Lung microvascular endothelial cell (primary cell): ENCODE results near the gene TRIM24. TPM values are rescaled to one million over a fixed set of nuclear protein-coding genes. Genes with fewer than 3 reads are reported as not detected.
"Not testable (repeated sequence)": the region's sequence is repeated elsewhere in the genome, so short reads cannot be mapped to it uniquely, and the experiment has no call there.

ENCODE experiments used
- DNase-seq, 2 donors: peaks; one replicate each; pipeline versions ENCODE4 v3.0.0 to v3.0.0-alpha.2; 2010; ENCODE audit warnings: low read depth in 2 of 2
- total RNA-seq: library from RNA; depleted of rRNA; stranded (reverse); fragments of >200 nt; gene quantifications from 2 replicates; pipeline ENCODE4 v1.2.1, GENCODE V29; 2014

TRIM24 gene
- total RNA-seq, 1 donor from 2014 or later = 12.5 TPM

- peak; percentile 56 to 65 for DNase-seq
Measured at GRCh38 chr7:138460649-138461607, 869 bp downstream of the TRIM24 start.

GRCh38 chr7:138463291-138463618 lies 3.2 kb downstream of the TRIM24 start:
- not testable (repeated sequence) for DNase-seq

- no peak for DNase-seq
Measured at GRCh38 chr7:138465046-138465445, 5.0 kb downstream of the TRIM24 start.

DNA sequence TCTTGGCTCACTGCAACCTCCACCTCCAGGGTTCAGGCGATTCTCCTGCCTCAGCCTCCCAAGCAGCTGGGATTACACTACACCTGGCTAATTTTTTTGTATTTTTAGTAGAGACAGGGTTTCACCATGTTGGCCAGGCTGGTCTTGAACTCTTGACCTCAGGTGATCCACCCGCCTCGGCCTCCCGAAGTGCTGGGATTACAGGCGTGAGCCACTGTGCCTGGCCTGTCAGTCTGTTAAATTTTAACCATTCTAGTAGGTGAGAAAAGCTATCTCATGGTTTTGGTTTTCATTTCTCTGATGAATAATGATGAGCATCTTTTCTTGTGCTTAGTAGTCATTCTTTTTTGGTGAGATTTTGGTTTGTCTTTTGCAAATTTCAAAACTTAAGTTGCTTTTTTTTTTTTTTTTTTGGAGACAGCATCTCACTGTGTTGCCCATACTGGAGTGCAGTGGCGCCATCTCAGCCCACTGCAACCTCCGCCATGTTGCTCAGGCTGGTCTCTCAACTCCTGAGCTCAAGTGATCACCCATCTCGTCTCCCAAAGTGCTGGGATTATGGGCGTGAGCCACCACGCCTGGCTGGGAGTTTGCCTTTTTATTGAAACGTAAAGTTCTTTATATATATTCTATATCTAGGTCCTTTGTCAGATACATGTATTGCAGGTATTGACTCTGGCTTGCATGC lies 6.2 kb downstream of the TRIM24 start:
- not testable (repeated sequence) for DNase-seq

DNA sequence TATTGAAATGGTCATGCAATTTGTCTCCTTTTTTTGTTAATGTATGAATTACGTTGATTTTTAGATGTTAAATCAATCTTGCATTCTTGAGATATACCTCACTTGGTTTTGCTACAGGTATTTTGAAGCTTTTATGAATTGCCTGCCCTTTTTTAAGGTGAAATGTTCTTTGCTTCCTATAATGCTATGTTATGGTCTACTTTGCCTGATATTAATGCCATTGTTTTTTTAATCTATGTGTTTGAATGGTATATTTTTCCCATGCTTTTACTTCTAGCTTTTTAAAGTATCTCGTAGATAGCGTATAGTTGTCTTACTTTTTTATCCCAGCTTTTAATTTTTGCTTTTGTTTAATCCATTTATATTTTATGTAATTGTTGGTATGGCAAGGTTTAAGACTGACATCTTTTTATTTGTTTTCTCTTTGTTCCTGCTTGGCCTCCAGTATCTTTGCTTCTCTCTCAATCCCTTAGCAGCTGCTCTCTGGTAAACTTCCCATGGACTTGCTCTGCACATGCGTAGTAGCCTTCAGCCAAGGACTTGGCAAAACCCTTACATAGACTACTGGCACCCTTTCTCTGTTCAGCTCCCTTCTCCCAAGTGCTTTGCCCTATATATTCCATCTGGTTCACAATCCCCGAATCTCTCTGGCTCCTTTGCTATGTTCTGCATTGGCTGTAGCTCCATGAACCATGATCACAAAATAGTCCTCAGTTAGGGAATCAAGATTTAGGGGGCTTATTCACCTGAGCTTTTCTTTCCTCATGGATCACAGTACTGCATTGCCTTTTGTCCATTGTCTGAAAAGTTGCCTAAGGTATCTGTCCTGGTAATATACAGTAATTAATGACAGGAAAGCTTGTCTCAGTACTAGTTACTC lies 8.4 kb downstream of the TRIM24 start:
- DNase-seq = no peak

DNA sequence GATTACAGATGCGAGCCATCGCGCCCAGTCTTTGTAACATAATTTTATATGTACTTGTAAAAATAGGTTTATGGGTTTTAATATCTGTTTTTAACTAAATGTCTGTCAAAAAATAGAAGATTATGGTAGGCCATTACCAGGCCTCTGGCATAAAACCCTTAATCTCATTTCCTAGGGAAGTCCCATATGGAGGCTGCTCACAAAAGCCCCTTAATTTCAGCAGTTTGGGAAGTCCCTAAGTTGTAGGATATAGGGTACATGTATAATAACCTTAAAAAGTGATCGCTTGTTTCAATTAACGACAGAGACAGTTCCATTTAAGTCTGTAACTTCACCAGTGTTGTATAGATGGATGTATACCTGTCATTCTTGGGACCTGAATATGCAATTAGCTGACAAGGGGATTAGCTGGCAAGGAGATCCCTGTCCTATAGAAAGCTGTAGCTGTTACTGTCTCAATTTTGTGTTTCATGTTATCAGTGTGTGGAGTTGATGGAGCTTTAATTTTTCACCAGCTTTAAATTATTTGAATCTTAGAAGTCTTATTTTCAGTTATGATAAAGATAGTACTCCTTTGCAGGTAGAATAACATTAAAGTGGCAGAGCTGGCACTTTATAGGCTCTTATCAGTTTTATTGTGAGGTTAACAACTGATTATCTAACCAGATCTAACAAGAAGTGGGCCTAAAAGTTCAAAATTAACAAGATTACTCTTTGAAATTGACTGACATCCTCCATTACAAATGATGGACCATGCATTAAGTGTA lies 10.5 kb downstream of the TRIM24 start:
- no peak for DNase-seq

GRCh38 chr7:138472292-138473079 lies 12.4 kb downstream of the TRIM24 start:
- DNase-seq = no peak

DNA sequence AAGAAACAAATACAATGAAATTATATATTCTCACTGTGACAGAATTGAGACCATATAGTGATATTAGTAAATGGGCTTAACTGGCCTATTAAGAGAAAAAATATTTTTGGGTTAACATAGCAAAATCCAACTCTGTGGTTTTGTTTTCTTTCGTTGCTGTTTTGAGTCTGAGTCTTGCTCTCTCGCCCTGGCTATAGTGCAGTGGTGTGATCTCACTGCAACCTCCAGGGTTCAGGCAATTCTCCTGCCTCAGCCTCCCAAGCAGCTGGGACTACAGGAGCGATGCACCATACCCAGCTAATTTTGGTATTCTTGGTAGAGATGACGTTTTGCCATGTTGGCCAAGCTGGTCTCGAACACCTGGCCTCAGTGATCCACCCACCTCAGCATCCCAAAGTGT lies 15.3 kb downstream of the TRIM24 start:
- DNase-seq = no peak

DNA sequence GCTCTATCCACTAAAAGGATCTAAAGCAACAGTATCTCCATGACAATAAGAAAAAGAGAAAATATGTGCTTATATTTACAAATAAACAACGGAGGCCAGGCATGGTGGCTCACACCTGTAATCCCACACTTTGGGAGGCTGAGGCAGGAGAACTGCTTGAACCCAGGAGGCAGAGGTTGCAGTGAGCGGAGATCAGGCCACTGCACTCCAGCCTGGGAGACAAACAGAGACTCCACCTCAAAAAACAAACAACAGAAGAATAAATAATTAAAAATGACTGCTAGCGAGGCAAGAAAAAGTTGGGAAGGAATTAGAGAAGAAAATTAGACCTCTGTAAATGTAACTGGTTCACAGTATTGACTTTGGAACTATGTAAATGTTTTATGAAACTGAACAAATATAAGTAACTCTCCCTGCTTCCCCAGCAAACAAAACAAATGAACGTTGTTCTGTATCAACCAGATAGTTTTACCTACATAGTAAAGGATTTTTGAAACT lies 17.1 kb downstream of the TRIM24 start:
- no peak for DNase-seq

GRCh38 chr7:138477581-138477980 lies 17.5 kb downstream of the TRIM24 start:
- no peak for DNase-seq

DNA sequence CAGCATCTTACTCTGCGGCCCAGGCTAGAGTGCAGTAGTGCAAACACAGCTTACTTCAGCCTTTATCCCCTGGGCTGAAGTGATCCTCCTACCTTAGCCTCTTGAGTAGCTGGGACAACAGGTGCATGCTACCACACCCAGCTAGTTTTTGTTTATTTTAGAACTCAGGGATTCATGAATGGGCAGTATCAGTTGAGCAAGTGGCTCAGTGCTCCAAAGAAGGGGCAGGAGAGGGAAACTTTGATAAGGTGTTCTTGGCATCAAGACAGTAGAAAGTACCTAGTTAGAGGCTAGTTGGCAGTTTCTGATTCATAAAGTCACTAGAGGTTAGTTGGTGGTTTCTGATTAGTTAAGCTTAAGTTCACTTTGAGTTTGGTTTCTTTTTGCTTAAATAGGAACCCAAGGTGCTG lies 18.4 kb downstream of the TRIM24 start:
- DNase-seq = no peak

- DNase-seq = no peak
Measured at GRCh38 chr7:138480527-138480926, 20.5 kb downstream of the TRIM24 start.

DNA sequence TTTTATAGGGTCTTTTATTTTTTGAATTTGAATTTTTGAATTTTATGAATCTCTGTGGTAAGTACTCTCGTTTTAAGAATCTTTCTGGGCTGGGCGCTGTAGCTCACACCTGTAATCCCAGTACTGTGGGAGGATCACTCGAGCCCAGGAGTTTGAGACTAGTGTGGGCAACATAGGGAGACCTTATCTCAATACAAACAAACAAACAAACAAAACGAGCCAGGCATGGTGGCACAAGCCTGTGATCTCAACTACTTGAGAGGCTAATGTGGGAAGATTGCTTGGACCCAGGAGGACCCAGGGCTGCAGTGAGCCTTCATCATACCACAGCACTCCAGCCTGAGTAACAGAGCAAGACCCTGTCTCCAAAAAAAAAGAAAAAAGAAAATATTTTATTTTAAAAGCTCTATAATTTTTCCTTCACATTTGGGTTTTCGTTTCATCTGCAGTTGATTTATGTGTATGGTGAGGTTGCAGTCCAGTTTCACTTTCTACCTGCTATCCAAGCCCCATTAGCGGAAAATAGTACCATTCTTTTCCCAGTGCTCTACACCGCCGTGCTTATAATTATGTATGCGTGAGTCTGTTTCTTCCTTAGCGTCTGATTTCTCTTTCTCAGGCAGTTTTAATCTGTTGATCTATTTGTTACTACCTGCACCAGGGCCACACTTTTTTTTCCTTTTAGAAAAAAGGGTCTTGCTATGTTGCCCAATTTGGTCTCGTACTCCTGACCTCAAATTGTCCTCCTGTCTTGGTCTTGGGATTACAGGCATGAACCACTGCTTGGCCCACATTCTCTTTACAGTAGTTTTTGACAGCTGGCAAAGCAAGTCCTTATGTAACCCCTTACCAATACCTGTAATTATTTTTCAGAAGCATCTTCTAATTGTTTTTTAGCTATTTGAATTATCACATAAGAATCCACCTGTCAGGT lies 21.7 kb downstream of the TRIM24 start:
- peak in 1 of 2 donors; percentile 25 for DNase-seq

DNA sequence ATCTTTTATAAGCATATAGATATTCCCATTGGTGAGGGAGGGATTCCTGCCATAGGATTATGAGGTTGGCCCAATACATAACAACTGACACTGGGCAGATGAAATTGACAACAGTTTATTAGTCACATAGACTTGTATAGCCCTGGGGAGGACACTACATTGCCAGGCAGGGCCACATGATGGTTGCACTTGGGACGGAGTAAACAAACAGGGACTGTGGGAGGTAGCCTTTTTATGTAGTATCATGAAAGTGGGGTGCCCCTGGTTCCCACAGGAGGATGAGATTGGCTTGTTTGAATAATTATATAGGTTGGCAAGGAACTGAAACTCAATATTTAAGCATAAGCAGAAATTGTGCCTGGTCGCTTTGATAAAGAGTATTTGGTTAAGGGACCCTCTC lies 23.5 kb downstream of the TRIM24 start:
- DNase-seq = no peak

- DNase-seq = not testable (repeated sequence)
Measured at GRCh38 chr7:138485508-138485907, 25.4 kb downstream of the TRIM24 start.

- DNase-seq = not testable (repeated sequence)
Measured at GRCh38 chr7:138489139-138489538, 29.1 kb downstream of the TRIM24 start.

GRCh38 chr7:138491612-138492386 lies 31.7 kb downstream of the TRIM24 start:
- peak in 1 of 2 donors; percentile 61 for DNase-seq

- DNase-seq = no peak
Measured at GRCh38 chr7:138492423-138492822, 32.4 kb downstream of the TRIM24 start.
